SK-N-MC (cell line): Measurements from ENCODE around the gene NEUROG3.

Experiments
- EZH2 ChIP-seq: fragments of 200-600 bp; sonication (generic); IDR thresholded peaks from one replicate; pipeline ENCODE4 v1.6.1; 2017; ENCODE audit warnings: antibody characterized with exemption
- POLR2AphosphoS5 ChIP-seq: IDR thresholded peaks from 2 replicates; pipeline ENCODE4 v1.6.1; 2012; ENCODE audit warnings: mild to moderate bottlenecking, low read depth, low read length, borderline replicate concordance

DNA sequence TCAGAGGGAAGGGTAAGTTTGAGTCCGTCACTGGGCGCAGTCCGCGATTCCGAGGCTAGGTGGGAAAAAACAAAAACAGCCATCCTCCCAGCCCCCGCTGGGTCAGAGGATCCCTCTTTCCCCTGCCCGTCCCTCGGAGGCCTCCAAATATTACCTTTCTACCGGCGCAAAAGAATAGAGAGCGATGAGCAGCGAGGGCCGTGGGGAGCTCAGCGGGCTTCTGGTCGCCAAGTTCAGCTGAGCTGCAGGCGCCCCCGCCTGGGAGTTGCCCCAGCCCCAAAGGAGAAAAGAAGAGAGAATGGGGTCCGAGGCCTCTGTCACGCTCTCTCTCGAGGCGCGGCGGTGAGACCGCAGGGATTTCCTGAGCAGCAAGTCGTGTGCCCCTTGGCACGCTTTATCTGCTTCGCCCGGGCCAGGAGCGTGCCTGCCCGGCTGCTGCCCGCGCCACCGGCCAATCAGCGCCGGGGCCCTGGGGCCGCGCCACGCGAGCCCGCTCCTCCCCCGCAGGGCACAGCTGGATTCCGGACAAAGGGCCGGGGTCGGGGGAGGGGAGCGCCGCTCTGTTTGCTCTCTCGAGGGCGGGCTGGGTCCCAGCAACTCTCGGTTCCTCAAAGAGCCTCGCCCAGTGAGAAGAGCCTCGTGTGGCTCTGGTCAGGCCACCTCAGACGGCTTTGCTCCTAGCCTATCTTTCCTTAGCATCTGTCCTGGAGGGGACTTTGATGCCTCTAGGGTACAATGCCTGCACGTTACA lies at the start of gene NEUROG3:
- TF ChIP-seq POLR2AphosphoS5 (no peak), EZH2 (no peak)
